Activated naive CD4-positive, alpha-beta T cell treated with Interleukin-2 at 50 U/mL for 16 hours (primary cell): Measurements from ENCODE around the gene MCF2L.

Experiments used
- DNase-seq: peaks from one replicate; pipeline ENCODE4 v3.0.0-alpha.2; 2020

The MCF2L gene

GRCh38 chr13:112951674-112952371 is 17.2 kb upstream of the MCF2L start:
- no peak for DNase-seq

GRCh38 chr13:112952759-112953551 is 16.1 kb upstream of the MCF2L start:
- DNase-seq: no peak

- DNase-seq: no peak
These were observed 15.2 kb upstream of the MCF2L start for GRCh38 chr13:112953591-112954487.

- DNase-seq: no peak
These were observed 14.3 kb upstream of the MCF2L start for GRCh38 chr13:112954488-112955270.

GRCh38 chr13:112955271-112955937 is 13.6 kb upstream of the MCF2L start:
- no peak for DNase-seq

GRCh38 chr13:112955956-112956355 is 13.1 kb upstream of the MCF2L start:
- DNase-seq: no peak

GRCh38 chr13:112956571-112957294 is 12.3 kb upstream of the MCF2L start:
- DNase-seq: no peak

- DNase-seq: no peak
These were observed 11.7 kb upstream of the MCF2L start for GRCh38 chr13:112957295-112957677.

GRCh38 chr13:112958127-112958989 is 10.7 kb upstream of the MCF2L start:
- DNase-seq: no peak

GRCh38 chr13:112959206-112959605 is 9.8 kb upstream of the MCF2L start:
- DNase-seq: no peak

- no peak for DNase-seq
These were observed 9.1 kb upstream of the MCF2L start for GRCh38 chr13:112959701-112960542.

GRCh38 chr13:112960706-112961105 is 8.3 kb upstream of the MCF2L start:
- no peak for DNase-seq

- DNase-seq: no peak
These were observed 7.3 kb upstream of the MCF2L start for GRCh38 chr13:112961457-112962369.

- DNase-seq: no peak
These were observed 6.6 kb upstream of the MCF2L start for GRCh38 chr13:112962396-112962795.

- DNase-seq: no peak
These were observed 5.9 kb upstream of the MCF2L start for GRCh38 chr13:112962911-112963625.

- DNase-seq: no peak
These were observed 5.4 kb upstream of the MCF2L start for GRCh38 chr13:112963641-112964040.

- DNase-seq: no peak
These were observed 4.0 kb upstream of the MCF2L start for GRCh38 chr13:112964971-112965492.
